Panc1 (cell line): Measurements from ENCODE around the gene NSMF. TPM values are rescaled to one million over a fixed set of nuclear protein-coding genes. Genes with fewer than 3 reads are reported as not detected.

ENCODE experiments used
- ATAC-seq: fragments of 200-7000 bp; cut with Tn5 transposase; 2 replicates; pipeline ENCODE4 v1.9.1; 2020; ENCODE audit warnings: mild to moderate bottlenecking, moderate library complexity
- BruUV-seq: library from RNA; stranded (reverse); fragments of 400-500 nt; replicated peaks from 2 replicates; lab custom pipeline; 2021; lab: Mats Ljungman, UMichigan
- CTCF ChIA-PET: fragments of 300-600 bp; sonication (Branson Sonifier 250); formaldehyde crosslinking; loops from one replicate; lab custom pipeline; 2022; ENCODE audit warnings: antibody characterized with exemption; lab: Charles Lee
- POLR2A ChIA-PET: fragments of 300-600 bp; sonication (Branson Sonifier 250); formaldehyde crosslinking; loops from one replicate; lab custom pipeline; 2022; ENCODE audit warnings: antibody characterized with exemption; lab: Charles Lee
- DNase-seq: peaks from one replicate; pipeline ENCODE4 v3.0.0-alpha.2; 2010; ENCODE audit warnings: low read depth, low spot score
- H3K27ac ChIP-seq: 2 replicates; pipeline ENCODE4 v1.5.1; 2011; ENCODE audit warnings: mild to moderate bottlenecking, low read length, inconsistent platforms
- H3K27me3 ChIP-seq: fragments of 200-500 bp; sonication (Bioruptor generic); 2 replicates; pipeline ENCODE4 v1.6.0; 2014; ENCODE audit warnings: low read length, inconsistent platforms; ENCODE audit not compliant: control insufficient read depth, insufficient read depth
- H3K36me3 ChIP-seq: fragments of 200-500 bp; sonication (Bioruptor generic); 2 replicates; pipeline ENCODE4 v1.5.1; 2014; ENCODE audit warnings: inconsistent platforms, mild to moderate bottlenecking, low read length, moderate library complexity; ENCODE audit not compliant: control insufficient read depth, insufficient read depth
- H3K4me1 ChIP-seq: 2 replicates; pipeline ENCODE4 v1.5.1; 2011; ENCODE audit warnings: inconsistent platforms, mild to moderate bottlenecking, low read length, moderate library complexity; ENCODE audit not compliant: control insufficient read depth, insufficient read depth
- H3K4me3 ChIP-seq, 2 experiments: 2 replicates each; pipeline ENCODE4 v1.5.1; 2011 to 2012; ENCODE audit warnings: low read depth in 2 of 2, low read length in 2 of 2, mild to moderate bottlenecking in 2 of 2, inconsistent platforms in 1 of 2, moderate library complexity in 1 of 2
- H3K9me3 ChIP-seq: fragments of 200-500 bp; sonication (Bioruptor generic); 2 replicates; pipeline ENCODE4 v1.5.1; 2014; ENCODE audit warnings: low read depth, mild to moderate bottlenecking, inconsistent platforms, low read length, moderate library complexity; ENCODE audit not compliant: control insufficient read depth, insufficient read depth
- POLR2AphosphoS5 ChIP-seq: IDR thresholded peaks from 2 replicates; pipeline ENCODE4 v1.6.1; 2012; ENCODE audit warnings: mild to moderate bottlenecking, low read depth, low read length, moderate library complexity
- SIN3A ChIP-seq: IDR thresholded peaks from 2 replicates; pipeline ENCODE4 v1.6.1; 2012; ENCODE audit warnings: low read depth, mild to moderate bottlenecking, low read length, moderate library complexity, borderline replicate concordance; ENCODE audit not compliant: insufficient read depth
- TCF7L2 ChIP-seq: IDR thresholded peaks from 2 replicates; pipeline ENCODE4 v1.6.1; 2011; ENCODE audit warnings: mild to moderate bottlenecking, low read depth, low read length, inconsistent platforms
- in situ Hi-C: cut with HindIII; loops from 2 replicates; pipeline ENCODE4 v1.10.0; 2016; ENCODE audit warnings: low sequenced_read_pairs, low pct_unique_long_range_greater_than_20kb
- intact Hi-C: fragments of 100-400 bp; cut with micrococcal nuclease; formaldehyde crosslinking; loops from one replicate; pipeline ENCODE4 v1.10.0; 2022; ENCODE audit not compliant: unreplicated experiment
- total RNA-seq: library from RNA; stranded (reverse); gene quantifications from one replicate; pipeline ENCODE4 v1.2.1, GENCODE V29; 2021; ENCODE audit not compliant: unreplicated experiment
- TF ChIP-seq, protein P1 (sequence below): fragments of 450-650 bp; IDR thresholded peaks from 2 replicates; pipeline ENCODE4 v1.5.1; 2017; ENCODE audit warnings: mild to moderate bottlenecking
- TF ChIP-seq, protein P2 (sequence below), 2 experiments: IDR thresholded peaks; 2 replicates each; pipeline ENCODE4 v1.6.1; 2011 to 2012; ENCODE audit warnings: low read depth in 2 of 2, control low read depth in 1 of 2, low read length in 1 of 2, mild to moderate bottlenecking in 1 of 2, moderate library complexity in 1 of 2; ENCODE audit not compliant: insufficient read depth in 1 of 2

Gene NSMF
- total RNA-seq, 1 experiment from 2014 or later: 40.0 TPM

DNA sequence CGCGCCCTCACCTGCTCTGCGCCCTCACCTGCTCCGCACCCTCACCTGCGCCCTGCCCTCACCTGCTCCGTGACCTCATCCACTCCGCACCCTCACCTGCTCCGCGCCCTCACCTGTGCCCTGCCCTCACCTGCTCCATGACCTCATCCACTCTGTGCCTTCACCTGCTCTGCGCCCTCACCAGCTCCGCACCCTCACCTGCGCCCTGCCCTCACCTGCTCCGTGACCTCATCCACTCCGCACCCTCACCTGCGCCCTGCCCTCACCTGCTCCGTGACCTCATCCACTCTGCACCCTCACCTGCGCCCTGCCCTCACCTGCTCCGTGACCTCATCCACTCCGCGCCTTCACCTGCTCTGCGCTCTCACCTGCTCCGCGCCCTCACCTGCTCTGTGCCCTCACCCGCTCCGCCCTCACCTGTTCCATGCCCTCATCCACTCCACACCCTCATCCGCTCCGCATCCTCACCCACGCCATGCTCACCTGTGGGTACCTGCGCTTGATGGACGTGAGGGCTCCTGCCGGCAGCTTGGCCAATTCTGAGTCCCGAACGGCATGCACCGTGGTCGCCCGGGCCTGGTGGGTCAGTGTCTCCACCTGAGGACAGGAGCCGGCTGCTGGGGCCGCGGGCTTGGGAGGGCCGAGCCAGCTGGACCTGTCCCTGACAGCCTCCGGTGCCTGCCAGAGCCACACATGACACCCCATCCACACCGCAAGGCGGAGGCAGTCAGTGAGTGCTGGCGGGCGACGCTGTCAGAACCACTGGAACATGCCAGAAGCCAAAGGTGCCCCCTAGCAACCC is 35.6 kb upstream of the NSMF start:
- CTCF ChIA-PET: no interaction called here
- intact Hi-C loops (no loop called here), in situ Hi-C loops (no loop called here)
- POLR2A ChIA-PET: no interaction called here
- Histone ChIP-seq H3K27ac (no peak overlapping the region), H3K4me1 (no peaks in the 10 kb centered on the region), H3K36me3 (no peaks in the 10 kb centered on the region), H3K9me3 (no peaks in the 10 kb centered on the region), H3K4me3 (no peak overlapping the region), H3K27me3 (no peaks in the 10 kb centered on the region)
- ATAC-seq (no peak), DNase-seq (no peak)
- BruUV-seq: no TSS peak
- TF ChIP-seq, protein P1, sequence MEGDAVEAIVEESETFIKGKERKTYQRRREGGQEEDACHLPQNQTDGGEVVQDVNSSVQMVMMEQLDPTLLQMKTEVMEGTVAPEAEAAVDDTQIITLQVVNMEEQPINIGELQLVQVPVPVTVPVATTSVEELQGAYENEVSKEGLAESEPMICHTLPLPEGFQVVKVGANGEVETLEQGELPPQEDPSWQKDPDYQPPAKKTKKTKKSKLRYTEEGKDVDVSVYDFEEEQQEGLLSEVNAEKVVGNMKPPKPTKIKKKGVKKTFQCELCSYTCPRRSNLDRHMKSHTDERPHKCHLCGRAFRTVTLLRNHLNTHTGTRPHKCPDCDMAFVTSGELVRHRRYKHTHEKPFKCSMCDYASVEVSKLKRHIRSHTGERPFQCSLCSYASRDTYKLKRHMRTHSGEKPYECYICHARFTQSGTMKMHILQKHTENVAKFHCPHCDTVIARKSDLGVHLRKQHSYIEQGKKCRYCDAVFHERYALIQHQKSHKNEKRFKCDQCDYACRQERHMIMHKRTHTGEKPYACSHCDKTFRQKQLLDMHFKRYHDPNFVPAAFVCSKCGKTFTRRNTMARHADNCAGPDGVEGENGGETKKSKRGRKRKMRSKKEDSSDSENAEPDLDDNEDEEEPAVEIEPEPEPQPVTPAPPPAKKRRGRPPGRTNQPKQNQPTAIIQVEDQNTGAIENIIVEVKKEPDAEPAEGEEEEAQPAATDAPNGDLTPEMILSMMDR: no peak
- TF ChIP-seq SIN3A (no peak), POLR2AphosphoS5 (no peak), TCF7L2 (no peak)
- TF ChIP-seq, protein P2, sequence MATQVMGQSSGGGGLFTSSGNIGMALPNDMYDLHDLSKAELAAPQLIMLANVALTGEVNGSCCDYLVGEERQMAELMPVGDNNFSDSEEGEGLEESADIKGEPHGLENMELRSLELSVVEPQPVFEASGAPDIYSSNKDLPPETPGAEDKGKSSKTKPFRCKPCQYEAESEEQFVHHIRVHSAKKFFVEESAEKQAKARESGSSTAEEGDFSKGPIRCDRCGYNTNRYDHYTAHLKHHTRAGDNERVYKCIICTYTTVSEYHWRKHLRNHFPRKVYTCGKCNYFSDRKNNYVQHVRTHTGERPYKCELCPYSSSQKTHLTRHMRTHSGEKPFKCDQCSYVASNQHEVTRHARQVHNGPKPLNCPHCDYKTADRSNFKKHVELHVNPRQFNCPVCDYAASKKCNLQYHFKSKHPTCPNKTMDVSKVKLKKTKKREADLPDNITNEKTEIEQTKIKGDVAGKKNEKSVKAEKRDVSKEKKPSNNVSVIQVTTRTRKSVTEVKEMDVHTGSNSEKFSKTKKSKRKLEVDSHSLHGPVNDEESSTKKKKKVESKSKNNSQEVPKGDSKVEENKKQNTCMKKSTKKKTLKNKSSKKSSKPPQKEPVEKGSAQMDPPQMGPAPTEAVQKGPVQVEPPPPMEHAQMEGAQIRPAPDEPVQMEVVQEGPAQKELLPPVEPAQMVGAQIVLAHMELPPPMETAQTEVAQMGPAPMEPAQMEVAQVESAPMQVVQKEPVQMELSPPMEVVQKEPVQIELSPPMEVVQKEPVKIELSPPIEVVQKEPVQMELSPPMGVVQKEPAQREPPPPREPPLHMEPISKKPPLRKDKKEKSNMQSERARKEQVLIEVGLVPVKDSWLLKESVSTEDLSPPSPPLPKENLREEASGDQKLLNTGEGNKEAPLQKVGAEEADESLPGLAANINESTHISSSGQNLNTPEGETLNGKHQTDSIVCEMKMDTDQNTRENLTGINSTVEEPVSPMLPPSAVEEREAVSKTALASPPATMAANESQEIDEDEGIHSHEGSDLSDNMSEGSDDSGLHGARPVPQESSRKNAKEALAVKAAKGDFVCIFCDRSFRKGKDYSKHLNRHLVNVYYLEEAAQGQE (IDR thresholded peaks at IDR 0.05; ENCODE audit: insufficient read depth in 1 of 2, low read depth in 2 of 2, low read length in 1 of 2): no peak

DNA sequence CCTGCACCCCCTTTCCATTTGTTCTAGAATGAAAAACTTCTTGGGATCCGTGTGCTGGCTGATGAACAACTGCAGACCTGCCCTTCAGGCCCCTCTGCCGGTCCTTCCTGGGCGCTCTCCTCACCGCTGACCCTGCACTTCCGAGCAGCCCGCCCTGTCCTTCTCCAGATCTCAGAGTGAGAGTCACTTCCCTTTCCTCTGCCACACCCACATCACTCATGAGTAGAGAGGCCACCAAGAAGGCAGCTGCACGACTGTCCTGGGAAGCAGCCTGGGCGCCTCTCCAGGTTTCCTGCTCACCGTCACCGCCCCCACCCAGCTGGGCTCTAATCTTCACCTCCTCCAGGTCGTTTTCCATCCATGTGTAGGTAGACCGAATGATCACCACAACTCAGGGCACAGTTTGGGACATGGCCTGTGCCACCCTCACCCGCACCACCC is 35.0 kb upstream of the NSMF start:
- H3K27ac ChIP-seq: no peak overlapping the region
- no peak for DNase-seq
- intact Hi-C loops (no loop called here), in situ Hi-C loops (no loop called here)
- TF ChIP-seq, protein P2 (IDR thresholded peaks at IDR 0.05; ENCODE audit: insufficient read depth in 1 of 2, low read depth in 2 of 2, low read length in 1 of 2): no peak
- TF ChIP-seq POLR2AphosphoS5 (no peak), SIN3A (no peak), TCF7L2 (no peak)
- TF ChIP-seq, protein P1: no peak
- no TSS peak for BruUV-seq
- H3K4me1 ChIP-seq: no peaks in the 10 kb centered on the region
- ChIA-PET CTCF (no interaction called here), POLR2A (interaction anchor here (0.6 kb wide), 1 partner anchor 38 kb away, joined by 10 read pairs; no protein-coding TSS in a partner anchor)
- H3K27me3 ChIP-seq: no peaks in the 10 kb centered on the region
- no peaks in the 10 kb centered on the region for H3K36me3 ChIP-seq
- no peak for ATAC-seq
- H3K9me3 ChIP-seq: no peaks in the 10 kb centered on the region
- H3K4me3 ChIP-seq: no peak overlapping the region
